Mucosa of rectum (tissue), 2 donors: ENCODE data around the gene GGCX.
"Not testable (repeated sequence)": the region's sequence is repeated elsewhere in the genome, so short reads cannot be mapped to it uniquely, and the experiment has no call there.

Experiments used
- H3K27ac ChIP-seq, 2 donors: one replicate each; pipeline ENCODE4 v1.7.0; 2013; ENCODE audit warnings: inconsistent platforms in 2 of 2, low read depth in 2 of 2, low read length in 2 of 2
- H3K27me3 ChIP-seq, 2 donors: one replicate each; pipeline ENCODE4 v1.7.0; 2013; ENCODE audit warnings: low read length in 2 of 2; ENCODE audit not compliant: control insufficient read depth in 2 of 2, insufficient read depth in 2 of 2
- H3K36me3 ChIP-seq, 2 donors: one replicate each; pipeline ENCODE4 v1.7.0; 2013; ENCODE audit warnings: low read length in 2 of 2; ENCODE audit not compliant: control insufficient read depth in 2 of 2, insufficient read depth in 2 of 2
- H3K4me1 ChIP-seq, 2 donors: one replicate each; pipeline ENCODE4 v1.7.0; 2013; ENCODE audit warnings: low read length in 2 of 2, mild to moderate bottlenecking in 1 of 2; ENCODE audit not compliant: control insufficient read depth in 2 of 2, insufficient read depth in 2 of 2
- H3K4me3 ChIP-seq, 2 donors: one replicate each; pipeline ENCODE4 v1.7.0; 2013; ENCODE audit warnings: low read length in 2 of 2
- H3K9ac ChIP-seq, 2 donors: one replicate each; pipeline ENCODE4 v1.7.0; 2013; ENCODE audit warnings: low read length in 2 of 2, low read depth in 1 of 2, mild to moderate bottlenecking in 1 of 2
- H3K9me3 ChIP-seq, 2 donors: one replicate each; pipeline ENCODE4 v1.7.0; 2013; ENCODE audit warnings: low read length in 2 of 2; ENCODE audit not compliant: control insufficient read depth in 2 of 2
- donor health status: healthy.
- donor health status: Normal muscosa, but diverticular disease.

The GGCX gene

DNA sequence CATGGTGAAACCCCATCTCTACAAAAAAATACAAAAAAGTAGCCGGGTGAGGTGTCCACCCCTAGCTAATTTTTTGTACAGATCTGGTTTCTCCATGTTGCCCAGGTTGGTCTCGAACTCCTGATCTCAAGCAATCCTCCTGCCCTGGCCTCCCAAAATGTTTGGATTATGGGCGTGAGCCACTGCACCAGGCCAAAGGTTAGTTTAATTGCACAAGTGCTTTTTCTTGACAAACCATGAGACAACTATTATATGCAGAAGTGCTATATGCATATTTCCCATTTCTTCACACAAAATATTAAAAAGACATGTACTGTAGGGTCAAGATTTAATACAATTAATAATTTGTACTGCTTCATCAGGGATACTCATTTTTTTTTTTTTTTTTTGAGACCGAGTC lies 5.0 kb upstream of the GGCX start:
- H3K27ac ChIP-seq = no peak overlapping the region

GRCh38 chr2:85564144-85564563 lies 2.9 kb upstream of the GGCX start:
- Histone ChIP-seq H3K36me3 (peaks cover 0 to under 1% of the 10 kb centered on the region in 2 donors), H3K9me3 (no peaks in the 10 kb centered on the region), H3K4me1 (peaks cover 6% of the 10 kb centered on the region in 2 donors), H3K27ac (no peak overlapping the region), H3K27me3 (no peaks in the 10 kb centered on the region), H3K9ac (no peak overlapping the region), H3K4me3 (no peak overlapping the region)

More for the DNA sequence above, 5.0 kb upstream of the GGCX start:
- Histone ChIP-seq H3K36me3 (no peaks in the 10 kb centered on the region), H3K4me3 (no peak overlapping the region), H3K27me3 (no peaks in the 10 kb centered on the region), H3K9me3 (no peaks in the 10 kb centered on the region), H3K4me1 (no peaks in the 10 kb centered on the region), H3K9ac (no peak overlapping the region)

DNA sequence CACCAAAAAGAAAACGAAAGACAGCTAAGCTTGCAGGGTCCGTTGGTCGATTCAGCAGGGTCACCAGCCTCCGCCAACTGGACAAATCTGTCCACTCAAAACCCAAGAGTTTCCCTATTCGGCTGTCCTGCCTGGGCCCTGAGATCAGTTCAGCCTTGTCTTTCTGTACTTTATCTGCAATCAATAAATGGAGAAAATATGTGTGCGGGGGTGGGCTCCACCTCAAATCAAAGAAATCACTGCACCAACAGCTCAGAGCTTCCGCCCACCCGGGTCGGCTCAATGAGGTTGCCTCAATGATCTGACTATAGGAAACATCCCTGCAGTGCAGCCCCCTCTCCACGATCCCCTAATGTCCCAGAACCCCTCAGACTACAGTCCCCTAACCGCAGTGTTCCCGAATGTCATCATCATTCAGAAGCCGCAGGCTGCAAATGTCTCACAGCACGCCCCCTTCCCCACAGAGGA lies 447 bp downstream of the GGCX start:
- peaks cover 6% of the 10 kb centered on the region in 2 donors for H3K4me1 ChIP-seq
- H3K27me3 ChIP-seq = no peaks in the 10 kb centered on the region
- no peaks in the 10 kb centered on the region for H3K9me3 ChIP-seq
- peaks cover 15% of the 10 kb centered on the region in 2 donors for H3K36me3 ChIP-seq
- peak overlapping the region; percentile 86 to 88 for H3K27ac ChIP-seq
- peak overlapping the region; percentile 66 to 87 for H3K9ac ChIP-seq
- peak overlapping the region; percentile 90 to 98 for H3K4me3 ChIP-seq

DNA sequence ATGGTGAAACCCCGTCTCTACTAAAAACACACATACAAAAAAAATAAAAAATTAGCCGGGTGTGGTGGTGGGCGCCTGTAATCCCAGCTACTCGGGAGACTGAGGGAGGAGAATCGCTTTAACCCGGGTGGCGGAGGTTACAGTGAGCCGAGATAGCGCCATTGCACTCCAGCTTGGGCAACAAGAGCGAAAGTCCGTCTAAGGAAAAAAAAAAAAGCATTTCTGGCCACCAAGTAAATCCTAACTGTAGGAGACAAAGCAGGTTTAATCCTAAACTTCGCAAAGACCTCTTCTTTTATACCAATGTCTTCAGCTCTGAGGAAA lies 928 bp downstream of the GGCX start:
- H3K9me3 ChIP-seq, H3K27ac ChIP-seq, H3K27me3 ChIP-seq, H3K4me1 ChIP-seq: not testable (repeated sequence)
- H3K9ac ChIP-seq = peak overlapping the region; percentile 66 to 87
- peaks cover 15 to 18% of the 10 kb centered on the region in 2 donors for H3K36me3 ChIP-seq
- peak overlapping the region; percentile 90 to 98 for H3K4me3 ChIP-seq

DNA sequence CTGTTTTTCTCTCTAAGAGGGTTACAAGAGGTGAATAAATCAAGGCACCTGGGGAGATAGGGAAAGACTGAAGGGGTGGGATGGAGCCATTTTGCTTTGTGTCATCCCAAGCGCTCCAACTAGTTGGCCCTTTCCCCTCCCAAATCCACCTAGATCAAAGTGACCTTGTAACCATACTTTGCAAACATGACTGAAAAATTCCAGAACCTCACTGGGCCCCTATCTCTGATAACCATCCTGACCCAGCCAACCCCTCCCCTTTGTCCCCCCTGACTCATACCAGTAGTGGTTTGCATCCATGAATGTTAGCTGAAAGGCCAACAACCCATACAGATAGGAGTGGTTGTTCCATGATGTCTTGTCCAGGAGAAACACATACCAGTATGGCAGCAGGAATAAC lies 3.1 kb downstream of the GGCX start:
- Histone ChIP-seq H3K36me3 (peaks cover 28 to 37% of the 10 kb centered on the region in 2 donors), H3K27me3 (no peaks in the 10 kb centered on the region), H3K4me3 (no peak overlapping the region), H3K9ac (no peak overlapping the region), H3K9me3 (no peaks in the 10 kb centered on the region), H3K4me1 (peaks cover 6% of the 10 kb centered on the region in 2 donors), H3K27ac (no peak overlapping the region)

DNA sequence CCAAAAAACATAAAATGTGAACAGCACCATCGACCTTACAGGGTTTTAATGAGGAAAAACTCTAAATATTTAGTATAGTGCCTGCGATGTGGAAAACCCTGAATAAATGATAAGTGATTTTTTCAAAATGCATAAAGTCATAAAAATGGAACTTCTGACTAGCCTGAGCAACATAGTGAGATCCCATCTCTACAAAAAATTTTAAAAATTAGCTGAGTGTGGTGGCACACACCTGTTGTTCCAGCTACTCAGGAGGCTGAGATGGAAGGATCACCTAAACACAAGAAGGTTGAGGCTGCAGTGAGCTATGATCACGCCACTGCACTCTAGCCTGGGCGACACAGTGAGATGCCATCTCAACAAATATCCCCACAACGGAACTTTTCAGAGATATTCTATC lies 4.2 kb downstream of the GGCX start:
- H3K27ac ChIP-seq = no peak overlapping the region
- H3K4me1 ChIP-seq = peaks cover 6% of the 10 kb centered on the region in 2 donors
- no peak overlapping the region for H3K9ac ChIP-seq
- no peak overlapping the region for H3K4me3 ChIP-seq
- peaks cover 38 to 48% of the 10 kb centered on the region in 2 donors for H3K36me3 ChIP-seq
- no peaks in the 10 kb centered on the region for H3K9me3 ChIP-seq
- no peaks in the 10 kb centered on the region for H3K27me3 ChIP-seq

DNA sequence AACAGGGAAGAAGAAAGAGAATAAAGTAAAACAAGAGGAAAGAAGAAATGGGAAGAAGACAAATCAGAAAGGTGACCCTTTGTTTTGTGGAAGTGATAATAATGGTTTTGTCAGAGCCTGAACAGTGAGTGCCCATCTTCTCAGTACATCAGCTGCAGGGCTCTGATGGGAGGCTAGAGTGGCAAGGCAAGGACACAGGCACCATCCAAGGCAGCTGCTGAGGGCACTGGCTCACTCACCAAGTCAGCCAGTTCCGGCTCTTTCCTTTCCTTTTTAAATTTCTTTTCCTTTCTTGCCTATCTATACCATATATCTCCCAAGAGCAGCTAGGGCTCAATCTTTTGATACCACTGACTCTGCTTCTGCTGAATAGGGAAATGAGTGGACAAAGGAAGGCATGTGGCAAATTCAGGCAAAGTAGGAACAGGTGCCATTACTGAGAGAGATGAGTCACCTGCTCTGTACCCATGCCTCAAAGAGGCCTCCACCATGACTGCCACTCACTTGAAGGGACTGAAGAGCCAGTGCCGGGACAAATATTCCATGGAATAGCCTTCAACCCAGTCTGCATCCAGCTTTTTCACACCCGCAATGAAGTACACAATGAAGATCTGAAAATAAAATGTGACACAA lies 6.2 kb downstream of the GGCX start:
- H3K9ac ChIP-seq = no peak overlapping the region
- H3K9me3 ChIP-seq = no peaks in the 10 kb centered on the region
- no peak overlapping the region for H3K27ac ChIP-seq
- peaks cover 49 to 68% of the 10 kb centered on the region in 2 donors for H3K36me3 ChIP-seq
- no peak overlapping the region for H3K4me3 ChIP-seq
- no peaks in the 10 kb centered on the region for H3K4me1 ChIP-seq
- no peaks in the 10 kb centered on the region for H3K27me3 ChIP-seq

- peaks cover 43 to 64% of the 10 kb centered on the region in 2 donors for H3K36me3 ChIP-seq
- H3K4me3 ChIP-seq = no peak overlapping the region
- no peaks in the 10 kb centered on the region for H3K4me1 ChIP-seq
- H3K9me3 ChIP-seq = no peaks in the 10 kb centered on the region
- H3K27ac ChIP-seq = no peak overlapping the region
- H3K27me3 ChIP-seq = no peaks in the 10 kb centered on the region
- H3K9ac ChIP-seq = no peak overlapping the region
Observed at GRCh38 chr2:85553184-85553583, 8.1 kb downstream of the GGCX start.

DNA sequence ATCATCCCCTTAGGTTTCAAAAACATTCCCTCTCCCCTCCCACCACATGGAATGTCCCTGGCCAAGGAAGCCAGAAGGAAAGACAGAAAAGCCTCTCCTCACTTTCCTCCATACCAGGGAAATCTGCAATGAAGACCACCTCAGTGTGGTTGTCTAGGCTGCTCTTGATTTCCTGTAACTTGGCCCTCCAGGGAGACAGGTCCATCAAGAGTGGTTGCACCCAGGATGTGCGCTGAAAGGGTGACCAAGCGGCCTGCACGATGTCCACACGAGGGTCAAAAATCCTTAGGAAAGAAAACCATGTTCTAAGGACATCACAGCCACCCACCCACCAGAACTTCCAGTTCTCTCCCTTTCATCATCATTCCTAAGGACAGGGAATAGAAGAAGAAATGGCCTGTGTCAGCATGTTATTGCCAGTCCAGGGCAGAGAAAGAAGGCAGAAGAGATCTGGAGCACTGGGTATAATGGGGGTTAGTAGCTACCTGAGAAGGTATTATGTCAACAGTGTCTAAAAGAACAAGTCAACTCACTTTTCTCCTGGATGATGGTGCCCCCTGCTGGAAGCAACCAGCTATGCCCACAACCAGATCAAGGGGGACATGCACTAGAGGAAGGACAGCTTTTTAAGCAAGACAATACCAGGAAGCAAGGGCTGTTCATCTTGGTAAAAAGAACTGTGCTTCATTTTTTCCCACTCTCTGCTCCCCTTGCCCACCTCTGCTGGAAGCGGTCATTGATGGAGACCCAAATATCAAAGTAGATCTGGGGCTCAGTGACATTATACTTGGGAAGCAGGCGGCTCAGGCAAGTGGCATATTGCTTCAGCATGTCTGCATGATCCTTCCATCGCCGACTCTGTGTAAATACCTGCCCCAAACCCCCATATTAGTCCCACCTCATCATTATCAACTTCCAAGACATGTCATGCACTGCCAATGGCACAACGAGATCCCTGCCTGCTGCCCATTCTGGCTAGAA lies 9.3 kb downstream of the GGCX start:
- Histone ChIP-seq H3K27ac (no peak overlapping the region), H3K27me3 (no peaks in the 10 kb centered on the region), H3K4me1 (no peaks in the 10 kb centered on the region), H3K4me3 (no peak overlapping the region), H3K36me3 (peaks cover 40 to 60% of the 10 kb centered on the region in 2 donors), H3K9ac (no peak overlapping the region), H3K9me3 (no peaks in the 10 kb centered on the region)

GRCh38 chr2:85550486-85550885 lies 10.8 kb downstream of the GGCX start:
- Histone ChIP-seq H3K9me3 (no peaks in the 10 kb centered on the region), H3K9ac (no peak overlapping the region), H3K4me3 (no peak overlapping the region), H3K36me3 (peaks cover 42 to 68% of the 10 kb centered on the region in 2 donors), H3K4me1 (no peaks in the 10 kb centered on the region), H3K27me3 (no peaks in the 10 kb centered on the region), H3K27ac (peak overlapping the region in 1 of 2 donors; percentile 4)
